ENCODE data around the gene CASTOR1.

DNA sequence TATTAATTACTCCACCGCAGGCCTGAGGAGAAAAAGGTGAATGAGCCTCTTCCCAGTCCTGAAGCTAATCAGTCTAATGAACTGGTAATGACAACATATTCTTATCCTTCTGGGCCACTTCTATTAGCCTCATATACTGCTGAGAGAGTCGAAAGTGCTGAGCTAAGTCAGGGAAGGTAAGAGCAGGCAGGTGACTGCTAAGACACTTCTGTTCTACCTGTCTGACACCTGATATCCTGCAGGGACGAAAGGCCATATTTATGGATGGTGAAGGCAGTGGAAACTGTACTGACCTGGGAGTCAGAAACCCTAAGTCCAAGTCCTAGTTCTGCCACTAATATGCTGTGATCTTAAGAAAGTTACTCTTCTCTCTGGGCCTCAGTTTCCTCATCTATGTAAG is 33.9 kb upstream of the CASTOR1 start:
- TF ChIP-seq, protein P1, sequence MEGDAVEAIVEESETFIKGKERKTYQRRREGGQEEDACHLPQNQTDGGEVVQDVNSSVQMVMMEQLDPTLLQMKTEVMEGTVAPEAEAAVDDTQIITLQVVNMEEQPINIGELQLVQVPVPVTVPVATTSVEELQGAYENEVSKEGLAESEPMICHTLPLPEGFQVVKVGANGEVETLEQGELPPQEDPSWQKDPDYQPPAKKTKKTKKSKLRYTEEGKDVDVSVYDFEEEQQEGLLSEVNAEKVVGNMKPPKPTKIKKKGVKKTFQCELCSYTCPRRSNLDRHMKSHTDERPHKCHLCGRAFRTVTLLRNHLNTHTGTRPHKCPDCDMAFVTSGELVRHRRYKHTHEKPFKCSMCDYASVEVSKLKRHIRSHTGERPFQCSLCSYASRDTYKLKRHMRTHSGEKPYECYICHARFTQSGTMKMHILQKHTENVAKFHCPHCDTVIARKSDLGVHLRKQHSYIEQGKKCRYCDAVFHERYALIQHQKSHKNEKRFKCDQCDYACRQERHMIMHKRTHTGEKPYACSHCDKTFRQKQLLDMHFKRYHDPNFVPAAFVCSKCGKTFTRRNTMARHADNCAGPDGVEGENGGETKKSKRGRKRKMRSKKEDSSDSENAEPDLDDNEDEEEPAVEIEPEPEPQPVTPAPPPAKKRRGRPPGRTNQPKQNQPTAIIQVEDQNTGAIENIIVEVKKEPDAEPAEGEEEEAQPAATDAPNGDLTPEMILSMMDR (IDR thresholded peaks at IDR 0.05), result no peak
- TF ChIP-seq POLR2A (IDR thresholded peaks at IDR 0.05), result no peak
